ENCODE results near the gene RBKS.
A peak's percentile ranks its signal among the peaks of the same experiment; 100 is the strongest.
"Not testable (repeated sequence)": the region's sequence is repeated elsewhere in the genome, so short reads cannot be mapped to it uniquely, and the experiment has no call there.

RBKS gene

GRCh38 chr2:27903649-27904404 lies 13.6 kb upstream of the RBKS start:
- DNase-seq, result no peak

- DNase-seq, result no peak
These were observed 12.8 kb upstream of the RBKS start for GRCh38 chr2:27903018-27903417.

GRCh38 chr2:27902098-27902497 lies 11.9 kb upstream of the RBKS start:
- DNase-seq, result no peak

GRCh38 chr2:27901234-27901633 lies 11.0 kb upstream of the RBKS start:
- DNase-seq, result no peak

GRCh38 chr2:27897717-27898116 lies 7.5 kb upstream of the RBKS start:
- DNase-seq, result no peak

GRCh38 chr2:27893006-27893405 lies 2.8 kb upstream of the RBKS start:
- DNase-seq, result no peak

GRCh38 chr2:27891673-27892105 lies 1.5 kb upstream of the RBKS start:
- DNase-seq, result no peak

GRCh38 chr2:27890924-27891672 lies 911 bp upstream of the RBKS start:
- peak; percentile 30 for DNase-seq

GRCh38 chr2:27889774-27890145 lies 427 bp downstream of the RBKS start:
- DNase-seq, result no peak

GRCh38 chr2:27888790-27889189 lies 1.4 kb downstream of the RBKS start:
- DNase-seq, result no peak

- no peak for DNase-seq
These were observed 2.4 kb downstream of the RBKS start for GRCh38 chr2:27887830-27888229.

GRCh38 chr2:27887111-27887510 lies 3.1 kb downstream of the RBKS start:
- no peak for DNase-seq

- no peak for DNase-seq
These were observed 3.9 kb downstream of the RBKS start for GRCh38 chr2:27886322-27886721.

GRCh38 chr2:27885661-27886060 lies 4.5 kb downstream of the RBKS start:
- no peak for DNase-seq

GRCh38 chr2:27885234-27885633 lies 5.0 kb downstream of the RBKS start:
- DNase-seq, result no peak

- DNase-seq, result no peak
These were observed 5.6 kb downstream of the RBKS start for GRCh38 chr2:27884601-27885000.

GRCh38 chr2:27882584-27882922 lies 7.6 kb downstream of the RBKS start:
- not testable (repeated sequence) for DNase-seq

- not testable (repeated sequence) for DNase-seq
These were observed 8.2 kb downstream of the RBKS start for GRCh38 chr2:27881815-27882583.

GRCh38 chr2:27878825-27879224 lies 11.4 kb downstream of the RBKS start:
- no peak for DNase-seq

GRCh38 chr2:27875089-27875881 lies 14.9 kb downstream of the RBKS start:
- DNase-seq, result no peak

GRCh38 chr2:27873091-27873490 lies 17.1 kb downstream of the RBKS start:
- no peak for DNase-seq

GRCh38 chr2:27871802-27872201 lies 18.4 kb downstream of the RBKS start:
- no peak for DNase-seq

GRCh38 chr2:27870724-27871123 lies 19.5 kb downstream of the RBKS start:
- no peak for DNase-seq

Measured in NCI-H510A (cell line).